Transverse colon (tissue), 4 donors: Measurements from ENCODE around the gene MICAL2.

ENCODE experiments used
- POLR2A ChIP-seq: fragments of 450-650 bp; IDR thresholded peaks from one replicate; pipeline ENCODE4 v1.6.1; 2016; ENCODE audit warnings: antibody characterized with exemption, mild to moderate bottlenecking, moderate library complexity
- POLR2AphosphoS5 ChIP-seq, 3 donors: sonication (generic); formaldehyde crosslinking; IDR thresholded peaks; one replicate each; pipeline ENCODE4 v1.6.1; 2016; ENCODE audit warnings: antibody characterized with exemption in 3 of 3
- TF ChIP-seq, protein P1 (sequence below), 5 experiments: fragments of 200-600 bp in 3 of 5; fragments of 450-650 bp in 2 of 5; sonication (generic) in 3 of 5; IDR thresholded peaks; 1 replicate in 2 of 5; 2 replicates in 3 of 5; pipeline ENCODE4 v1.5.1; 2016 to 2017; ENCODE audit warnings: antibody characterized with exemption in 5 of 5, inconsistent platforms in 3 of 5, mild to moderate bottlenecking in 2 of 5, moderate library complexity in 1 of 5

DNA sequence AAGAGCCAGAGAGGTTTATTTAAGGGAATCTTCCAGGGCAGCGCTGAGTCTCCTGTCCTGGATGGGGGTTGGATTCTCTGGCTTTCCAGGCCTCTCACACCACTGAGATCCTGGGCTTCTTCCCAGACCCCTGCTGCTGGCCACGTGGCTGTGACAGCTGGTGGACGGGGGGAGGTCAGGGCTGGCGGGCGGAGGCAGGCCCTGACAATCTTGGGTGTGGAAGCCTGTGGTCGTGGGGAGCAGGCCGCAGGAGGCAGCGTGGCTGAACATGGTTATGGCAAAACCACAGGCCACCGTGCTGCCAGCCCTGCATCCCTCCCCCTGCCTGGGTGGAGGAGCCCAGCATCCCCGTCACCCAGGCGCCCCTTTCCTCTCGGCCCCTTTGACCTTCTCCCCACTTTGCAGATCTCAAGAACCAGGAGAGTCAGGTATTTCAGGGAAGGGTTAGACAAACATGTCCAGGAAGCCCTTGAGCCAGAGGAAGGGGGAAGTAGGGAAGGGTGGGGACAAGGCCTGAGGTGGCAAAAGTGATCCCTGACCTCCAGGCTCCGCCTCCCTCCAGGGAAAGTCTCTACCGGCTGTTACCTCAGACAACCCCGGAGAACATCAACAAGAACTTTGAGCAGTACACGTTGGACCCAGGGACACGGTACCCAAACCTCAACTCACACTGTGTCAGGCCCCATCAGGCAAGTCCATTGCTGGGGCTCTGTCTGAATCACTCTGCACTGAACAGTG lies 111.8 kb downstream of the MICAL2 start:
- TF ChIP-seq, protein P1, sequence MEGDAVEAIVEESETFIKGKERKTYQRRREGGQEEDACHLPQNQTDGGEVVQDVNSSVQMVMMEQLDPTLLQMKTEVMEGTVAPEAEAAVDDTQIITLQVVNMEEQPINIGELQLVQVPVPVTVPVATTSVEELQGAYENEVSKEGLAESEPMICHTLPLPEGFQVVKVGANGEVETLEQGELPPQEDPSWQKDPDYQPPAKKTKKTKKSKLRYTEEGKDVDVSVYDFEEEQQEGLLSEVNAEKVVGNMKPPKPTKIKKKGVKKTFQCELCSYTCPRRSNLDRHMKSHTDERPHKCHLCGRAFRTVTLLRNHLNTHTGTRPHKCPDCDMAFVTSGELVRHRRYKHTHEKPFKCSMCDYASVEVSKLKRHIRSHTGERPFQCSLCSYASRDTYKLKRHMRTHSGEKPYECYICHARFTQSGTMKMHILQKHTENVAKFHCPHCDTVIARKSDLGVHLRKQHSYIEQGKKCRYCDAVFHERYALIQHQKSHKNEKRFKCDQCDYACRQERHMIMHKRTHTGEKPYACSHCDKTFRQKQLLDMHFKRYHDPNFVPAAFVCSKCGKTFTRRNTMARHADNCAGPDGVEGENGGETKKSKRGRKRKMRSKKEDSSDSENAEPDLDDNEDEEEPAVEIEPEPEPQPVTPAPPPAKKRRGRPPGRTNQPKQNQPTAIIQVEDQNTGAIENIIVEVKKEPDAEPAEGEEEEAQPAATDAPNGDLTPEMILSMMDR (IDR thresholded peaks at IDR 0.05), result no peak
- TF ChIP-seq POLR2AphosphoS5 (IDR thresholded peaks at IDR 0.05) (no peak), POLR2A (no peak)
